Dermis lymphatic vessel endothelial cell (primary cell): ENCODE measurements around the gene DIAPH2. TPM values are rescaled to one million over a fixed set of nuclear protein-coding genes. Genes with fewer than 3 reads are reported as not detected.

Experiments
- total RNA-seq: library from RNA; depleted of rRNA; stranded (reverse); fragments of >200 nt; gene quantifications from 2 replicates; pipeline ENCODE4 v1.2.1, GENCODE V29; 2014

The DIAPH2 gene
- 27.0 and 28.4 TPM in 2 replicates for total RNA-seq

DNA sequence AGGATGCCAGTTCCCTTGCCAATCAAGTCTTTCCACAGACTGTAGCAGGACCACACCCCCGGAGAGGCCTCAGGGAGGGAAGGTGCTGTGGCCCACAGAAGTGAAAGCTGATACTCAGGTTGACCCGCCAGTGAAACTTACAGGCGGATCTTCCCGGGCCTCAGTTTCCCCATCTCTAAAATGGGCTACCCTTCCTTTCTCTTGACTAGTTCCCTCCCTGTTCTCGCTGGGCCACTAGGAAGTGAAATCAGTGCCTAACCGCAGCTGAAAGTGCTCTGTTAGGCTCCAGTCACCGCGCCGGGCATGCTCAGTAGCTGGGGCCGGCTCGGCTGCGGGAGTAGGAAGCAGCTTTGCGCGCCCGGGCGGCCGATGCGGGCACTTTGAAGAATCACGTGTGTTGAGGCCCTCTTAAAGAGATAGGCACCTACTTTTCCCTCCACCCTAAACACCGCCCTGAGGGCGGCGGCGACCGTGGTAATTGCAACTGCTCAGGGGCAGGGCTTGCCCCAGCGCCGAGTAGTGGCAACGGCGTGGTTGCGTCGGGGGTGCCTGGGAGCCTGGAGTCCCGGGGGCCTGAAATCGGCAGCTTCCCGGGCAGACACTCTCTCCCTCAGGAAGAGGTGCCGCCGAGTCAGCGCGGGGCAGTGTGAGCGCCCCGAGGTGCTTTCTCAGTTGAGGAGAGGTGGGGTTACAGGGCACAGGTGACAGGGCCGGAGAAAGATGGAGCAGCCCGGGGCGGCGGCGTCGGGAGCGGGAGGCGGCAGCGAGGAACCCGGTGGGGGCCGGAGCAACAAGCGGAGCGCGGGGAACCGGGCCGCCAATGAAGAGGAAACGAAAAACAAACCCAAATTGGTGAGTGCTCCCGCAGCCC lies at the start of gene DIAPH2:
Gene DIAPH2, plus strand, starts transcription at position 504 of the 871 bp plus-strand sequence.

DNA sequence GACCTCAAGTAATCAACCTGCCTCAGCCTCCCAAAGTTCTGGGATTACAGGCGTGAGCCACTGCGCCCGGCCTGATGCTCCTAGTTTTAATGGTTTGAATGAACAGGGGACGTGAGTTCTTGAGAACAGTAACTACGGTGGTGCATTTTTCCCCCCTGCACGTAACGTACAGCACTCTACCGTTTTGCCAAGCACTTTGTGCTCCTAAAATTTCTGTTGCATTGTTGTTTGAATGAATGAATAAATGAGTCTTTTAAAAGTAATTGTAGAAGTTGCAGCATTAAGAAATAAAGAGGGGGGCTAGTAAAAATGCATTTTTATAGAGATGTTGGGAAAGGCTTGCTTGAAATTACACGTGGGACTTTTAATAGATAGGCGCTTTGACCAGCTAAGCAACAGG lies 199.0 kb downstream of the DIAPH2 start, which contains the start of gene RPA4:
Gene RPA4, plus strand, starts transcription at position 301 of the 400 bp plus-strand sequence. CDS start 403 bp downstream, outside the sequence.

Other genes starting within 250 kb of the DIAPH2 start
- gene RPA4, start 199.1 kb downstream of the DIAPH2 start, total RNA-seq: 0.86 and 1.4 TPM in 2 replicates